Right lobe of liver (tissue), 6 donors: ENCODE data around the gene NCKAP5. TPM values are rescaled to one million over a fixed set of nuclear protein-coding genes. Genes with fewer than 3 reads are reported as not detected.

Experiments
- ATAC-seq, 4 donors: fragments of 200-7000 bp; cut with Tn5 transposase; one replicate each; pipeline ENCODE4 v1.9.1; 2020; ENCODE audit warnings: mild to moderate bottlenecking in 4 of 4, moderate library complexity in 4 of 4
- DNase-seq, 3 donors: peaks; one replicate each; pipeline ENCODE4 v3.0.0-alpha.2; 2020
- H3K27ac ChIP-seq, 3 donors: fragments of 200-600 bp; one replicate each; pipeline ENCODE4 v1.8.0; 2022
- H3K27me3 ChIP-seq, 2 donors: fragments of 200-600 bp; one replicate each; pipeline ENCODE4 v1.8.0; 2022
- H3K36me3 ChIP-seq, 4 donors: fragments of 200-600 bp; sonication (generic) in 1 of 4; one replicate each; pipeline versions ENCODE4 v1.5.1 to v1.8.0; 2017 to 2022; ENCODE audit warnings: control low read depth in 1 of 4
- H3K4me1 ChIP-seq, 4 donors: fragments of 200-600 bp; sonication (generic) in 1 of 4; one replicate each; pipeline versions ENCODE4 v1.5.1 to v1.8.0; 2017 to 2022; ENCODE audit warnings: control low read depth in 1 of 4
- H3K4me3 ChIP-seq, 3 donors: fragments of 200-600 bp; one replicate each; pipeline ENCODE4 v1.8.0; 2022
- H3K9me3 ChIP-seq, 4 donors: fragments of 200-600 bp; sonication (generic) in 1 of 4; one replicate each; pipeline versions ENCODE4 v1.5.1 to v1.8.0; 2017 to 2022; ENCODE audit warnings: control low read depth in 1 of 4
- CTCF ChIP-seq, 4 donors: fragments of 200-600 bp in 3 of 4; fragments of 450-650 bp in 1 of 4; IDR thresholded peaks; one replicate each; pipeline versions ENCODE4 v1.5.1 to v1.8.0; 2016 to 2022; ENCODE audit warnings: antibody characterized with exemption in 4 of 4, mild to moderate bottlenecking in 2 of 4
- POLR2A ChIP-seq: fragments of 450-650 bp; IDR thresholded peaks from one replicate; pipeline ENCODE4 v1.6.1; 2017; ENCODE audit warnings: antibody characterized with exemption, mild to moderate bottlenecking
- WGBS: methylation state at CpG from one replicate; pipeline ENCODE4 v1.1.6; 2018; ENCODE audit warnings: low coverage, low lambda C conversion rate; ENCODE audit not compliant: insufficient coverage; ENCODE audit errors: missing lambda C conversion rate; 5-methylcytosine and 5-hydroxymethylcytosine counted together
- intact Hi-C, 2 donors: fragments of 100-400 bp; cut with DNase I; formaldehyde crosslinking; loops; one replicate each; pipeline versions ENCODE4 v1.11.2 to v1.14.1; 2022
- total RNA-seq, 6 experiments: library from RNA; depleted of rRNA in 2 of 6; stranded (reverse); fragments of >200 nt in 2 of 6; fragmentation: NEBNext Ultra II Directional in 3 of 6; extraction: Animal tissue kit (Norgen Biotek cat#: 25700) in 3 of 6; gene quantifications; one replicate each; pipeline versions ENCODE4 v1.1.0 to v1.2.4, GENCODE V29; 2016 to 2023
- donor health status: DM: no; HTN: yes; CAD: no.
- donor health status: DM: no; HTN: no; CAD: no.
- donor health status: DM: no; HTN: no; CAD: no.
- donor health status: DM: no; HTN: yes; CAD: no.
- donor health status: DM: no; HTN: yes; CAD: no.

The NCKAP5 gene
- total RNA-seq, 6 experiments from 2014 or later, result 3.6 to 11.7 (median 6.9) TPM

- no peak for ATAC-seq
- no peaks in the 10 kb centered on the region for H3K27me3 ChIP-seq
- no peak for DNase-seq
- H3K4me3 ChIP-seq, result no peak overlapping the region
- H3K9me3 ChIP-seq, result no peaks in the 10 kb centered on the region
- intact Hi-C loops, result no loop called here
- no peak overlapping the region for H3K27ac ChIP-seq
- H3K4me1 ChIP-seq, result no peaks in the 10 kb centered on the region
- WGBS, result 80% methylated on average over 1 of the region's 1 CpG
- no peaks in the 10 kb centered on the region for H3K36me3 ChIP-seq
- TF ChIP-seq POLR2A (no peak), CTCF (IDR thresholded peaks at IDR 0.05) (no peak)
These were observed 469.5 kb downstream of the NCKAP5 start for GRCh38 chr2:133098787-133099186.

- no peaks in the 10 kb centered on the region for H3K4me1 ChIP-seq
- no peak overlapping the region for H3K4me3 ChIP-seq
- H3K27me3 ChIP-seq, result no peaks in the 10 kb centered on the region
- ATAC-seq (no peak), DNase-seq (no peak)
- intact Hi-C loops, result no loop called here
- no peaks in the 10 kb centered on the region for H3K36me3 ChIP-seq
- TF ChIP-seq CTCF (IDR thresholded peaks at IDR 0.05) (no peak), POLR2A (no peak)
- H3K27ac ChIP-seq, result no peak overlapping the region
- H3K9me3 ChIP-seq, result no peaks in the 10 kb centered on the region
- WGBS, result 81% methylated on average over 3 of the region's 3 CpGs
These were observed 470.6 kb downstream of the NCKAP5 start for GRCh38 chr2:133097666-133098065.

- no peak for DNase-seq
- Histone ChIP-seq H3K4me1 (no peaks in the 10 kb centered on the region), H3K9me3 (no peaks in the 10 kb centered on the region), H3K27ac (no peak overlapping the region), H3K36me3 (no peaks in the 10 kb centered on the region), H3K27me3 (no peaks in the 10 kb centered on the region), H3K4me3 (no peak overlapping the region)
- WGBS, result 95% methylated on average over 3 of the region's 3 CpGs
- ATAC-seq, result no peak
- intact Hi-C loops, result no loop called here
- TF ChIP-seq POLR2A, result no peak
- TF ChIP-seq CTCF (IDR thresholded peaks at IDR 0.05), result no peak
These were observed 475.7 kb downstream of the NCKAP5 start for GRCh38 chr2:133092571-133092970.

GRCh38 chr2:133090358-133090757 lies 477.9 kb downstream of the NCKAP5 start:
- Histone ChIP-seq H3K9me3 (no peaks in the 10 kb centered on the region), H3K36me3 (no peaks in the 10 kb centered on the region), H3K4me3 (no peak overlapping the region), H3K4me1 (no peaks in the 10 kb centered on the region), H3K27me3 (no peaks in the 10 kb centered on the region), H3K27ac (no peak overlapping the region)
- intact Hi-C loops, result no loop called here
- WGBS, result 100% methylated on average over 2 of the region's 2 CpGs
- no peak for DNase-seq
- ATAC-seq, result no peak
- no peak for TF ChIP-seq POLR2A

GRCh38 chr2:133086176-133086575 lies 482.1 kb downstream of the NCKAP5 start:
- intact Hi-C loops, result no loop called here
- no peak for DNase-seq
- Histone ChIP-seq H3K27ac (no peak overlapping the region), H3K4me1 (no peaks in the 10 kb centered on the region), H3K4me3 (no peak overlapping the region), H3K36me3 (no peaks in the 10 kb centered on the region), H3K9me3 (no peaks in the 10 kb centered on the region), H3K27me3 (no peaks in the 10 kb centered on the region)
- no peak for ATAC-seq
- TF ChIP-seq POLR2A (no peak), CTCF (IDR thresholded peaks at IDR 0.05) (no peak)
- 84% methylated on average over 6 of the region's 6 CpGs for WGBS
